HG02798 (cell line): ENCODE measurements around the gene GLI1.
"Not testable (repeated sequence)": the region's sequence is repeated elsewhere in the genome, so short reads cannot be mapped to it uniquely, and the experiment has no call there.

ENCODE experiments used
- ATAC-seq: cut with Tn5 transposase; IDR thresholded peaks from one replicate; pipeline ENCODE4 v1.9.1; 2021; ENCODE audit warnings: mild to moderate bottlenecking; ENCODE audit not compliant: unreplicated experiment, poor library complexity

The GLI1 gene

DNA sequence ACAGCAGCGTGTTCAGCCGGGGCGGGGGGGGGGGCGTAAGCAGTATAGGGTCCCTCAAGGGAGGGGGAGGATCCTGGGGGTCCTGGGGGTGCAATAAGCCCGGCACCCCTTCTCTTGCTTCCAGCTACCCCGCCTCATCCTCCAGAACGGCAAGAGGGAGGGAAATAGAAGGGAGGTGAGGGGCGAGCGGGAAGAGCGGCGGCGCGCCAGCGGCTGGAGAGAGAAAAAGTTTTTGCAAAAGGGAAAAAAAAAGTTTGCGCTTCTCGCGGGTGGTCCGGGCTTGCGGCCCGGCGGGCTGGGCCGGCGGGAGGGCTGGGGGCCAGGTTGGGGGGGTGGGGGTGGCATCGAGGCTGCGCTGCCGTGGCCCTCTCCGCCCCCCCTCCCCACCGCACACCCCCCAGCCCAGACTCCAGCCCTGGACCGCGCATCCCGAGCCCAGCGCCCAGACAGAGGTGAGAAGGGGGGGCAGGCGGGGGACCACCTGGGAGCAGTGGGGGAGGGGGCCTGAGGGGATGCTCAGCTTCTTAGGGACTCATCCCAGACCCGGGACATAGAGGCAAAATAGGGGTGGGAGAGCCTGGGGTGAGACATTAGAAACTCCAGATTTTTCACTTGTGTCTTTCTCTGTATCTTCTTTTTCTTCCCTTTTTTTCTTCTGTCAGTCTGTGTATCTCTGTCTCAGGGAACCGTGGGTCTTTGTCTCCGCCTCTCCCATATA is at the start of gene GLI1:
Gene GLI1 (plus strand): TSS at position 36 of the 718 bp plus-strand sequence. CDS start 3,907 bp downstream, outside the sequence.
- ATAC-seq = no peak

DNA sequence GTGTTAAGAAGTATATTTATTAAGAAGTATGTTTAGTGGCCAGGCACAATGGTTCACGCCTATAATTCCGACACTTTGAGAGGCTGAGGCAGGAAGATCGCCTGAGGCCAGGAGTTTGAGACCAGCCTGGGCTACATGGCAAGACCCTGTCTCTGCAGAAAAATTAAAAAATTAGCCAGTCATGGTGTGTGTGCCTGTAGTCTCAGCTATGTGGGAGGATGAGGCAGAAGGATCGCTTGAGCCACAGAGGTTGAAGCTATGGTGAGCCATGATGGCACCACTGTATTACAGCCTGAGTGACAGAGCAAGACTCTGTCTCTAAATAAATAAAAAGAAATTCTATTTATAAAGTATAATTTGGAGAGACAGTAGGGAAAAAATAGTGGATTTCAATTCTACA is 49.1 kb upstream of the GLI1 start:
- no peak for ATAC-seq

GRCh38 chr12:57414160-57414559 is 45.4 kb upstream of the GLI1 start:
- ATAC-seq = not testable (repeated sequence)

GRCh38 chr12:57415088-57415487 is 44.5 kb upstream of the GLI1 start:
- no peak for ATAC-seq

DNA sequence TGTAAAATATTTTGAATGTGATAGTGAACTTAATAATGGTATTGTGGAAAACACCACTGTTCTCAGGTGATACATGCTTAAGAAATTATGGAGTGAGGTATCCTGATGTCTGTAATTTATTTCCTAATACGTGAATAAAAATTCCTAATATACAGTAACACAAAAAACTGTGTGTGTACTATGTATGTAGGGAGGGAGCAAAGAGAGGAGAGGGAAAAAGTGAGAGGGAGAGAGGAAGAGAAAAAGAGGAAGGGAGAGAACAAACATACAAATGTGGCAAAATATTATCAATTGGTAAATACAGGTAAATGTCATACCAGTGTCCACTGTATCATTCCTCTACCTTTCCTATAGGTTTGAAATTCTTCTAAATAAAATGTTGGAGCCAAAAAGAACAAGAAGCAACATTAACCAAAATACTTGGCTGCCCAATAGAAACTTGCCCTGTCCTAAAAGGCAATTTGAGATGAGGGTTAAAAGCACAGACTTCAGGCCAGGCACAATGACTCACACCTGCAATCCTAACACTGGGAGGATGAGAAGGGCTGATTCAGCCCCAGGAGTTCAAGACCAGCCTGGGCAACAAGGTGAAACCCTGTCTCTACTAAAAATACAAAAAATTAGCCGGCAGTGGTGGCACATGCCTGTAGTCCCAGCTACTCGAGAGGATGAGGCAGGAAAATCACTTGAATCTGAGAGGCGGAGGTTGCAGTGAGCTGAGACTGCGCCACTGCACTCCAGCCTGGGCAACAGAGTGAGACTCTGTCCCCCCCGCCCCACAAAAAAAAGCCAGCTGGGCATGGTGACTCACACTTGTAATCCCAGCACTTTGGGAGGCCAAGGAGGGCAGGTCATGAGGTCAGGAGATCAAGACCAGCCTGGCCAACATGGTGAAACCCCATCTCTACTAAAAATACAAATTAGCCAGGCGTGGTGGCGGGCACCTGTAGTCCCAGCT is 43.3 kb upstream of the GLI1 start:
- no peak for ATAC-seq

GRCh38 chr12:57418255-57418654 is 41.3 kb upstream of the GLI1 start:
- ATAC-seq = no peak

GRCh38 chr12:57419495-57419894 is 40.1 kb upstream of the GLI1 start:
- ATAC-seq = no peak

DNA sequence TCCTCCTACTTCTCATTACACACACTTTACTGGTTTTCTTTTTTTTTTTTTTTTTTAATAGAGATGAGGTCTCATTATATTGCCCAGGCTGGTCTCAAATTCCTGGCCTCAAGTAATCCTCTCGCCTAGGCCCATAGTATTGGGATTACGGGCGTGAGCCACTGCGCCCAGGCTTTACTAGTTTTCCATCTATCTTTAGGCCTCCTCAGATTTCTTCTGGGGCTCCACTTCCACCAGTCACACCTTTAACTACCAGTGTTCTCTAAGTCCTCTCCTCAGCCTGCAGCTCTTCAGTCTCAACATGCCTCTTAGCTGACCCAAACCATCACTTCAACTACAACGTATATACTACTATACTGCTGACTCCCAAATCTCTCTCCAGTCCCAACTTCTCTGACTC is 39.1 kb upstream of the GLI1 start:
- no peak for ATAC-seq

- ATAC-seq = not testable (repeated sequence)
Observed at GRCh38 chr12:57426948-57427347, 32.6 kb upstream of the GLI1 start.

DNA sequence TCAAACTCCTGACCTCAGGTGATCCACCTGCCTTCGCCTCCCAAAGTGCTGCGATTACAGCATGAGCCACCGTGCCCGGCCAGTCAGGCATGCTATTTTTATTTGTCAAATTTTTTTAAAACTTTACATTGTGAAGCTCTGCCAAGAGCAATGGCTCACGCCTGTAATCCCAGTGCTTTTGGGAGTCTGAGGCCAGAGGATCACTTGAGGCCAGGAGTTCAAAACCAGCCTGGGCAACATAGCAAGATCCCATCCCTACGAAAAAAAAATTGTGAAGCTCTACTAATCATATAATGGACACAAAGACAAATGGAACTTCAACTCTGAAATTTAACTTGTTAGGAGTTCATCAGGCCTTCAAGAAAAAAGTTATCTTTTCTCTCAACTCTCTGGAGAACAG is 30.6 kb upstream of the GLI1 start:
- no peak for ATAC-seq

GRCh38 chr12:57429473-57430111 is 30.0 kb upstream of the GLI1 start:
- no peak for ATAC-seq

DNA sequence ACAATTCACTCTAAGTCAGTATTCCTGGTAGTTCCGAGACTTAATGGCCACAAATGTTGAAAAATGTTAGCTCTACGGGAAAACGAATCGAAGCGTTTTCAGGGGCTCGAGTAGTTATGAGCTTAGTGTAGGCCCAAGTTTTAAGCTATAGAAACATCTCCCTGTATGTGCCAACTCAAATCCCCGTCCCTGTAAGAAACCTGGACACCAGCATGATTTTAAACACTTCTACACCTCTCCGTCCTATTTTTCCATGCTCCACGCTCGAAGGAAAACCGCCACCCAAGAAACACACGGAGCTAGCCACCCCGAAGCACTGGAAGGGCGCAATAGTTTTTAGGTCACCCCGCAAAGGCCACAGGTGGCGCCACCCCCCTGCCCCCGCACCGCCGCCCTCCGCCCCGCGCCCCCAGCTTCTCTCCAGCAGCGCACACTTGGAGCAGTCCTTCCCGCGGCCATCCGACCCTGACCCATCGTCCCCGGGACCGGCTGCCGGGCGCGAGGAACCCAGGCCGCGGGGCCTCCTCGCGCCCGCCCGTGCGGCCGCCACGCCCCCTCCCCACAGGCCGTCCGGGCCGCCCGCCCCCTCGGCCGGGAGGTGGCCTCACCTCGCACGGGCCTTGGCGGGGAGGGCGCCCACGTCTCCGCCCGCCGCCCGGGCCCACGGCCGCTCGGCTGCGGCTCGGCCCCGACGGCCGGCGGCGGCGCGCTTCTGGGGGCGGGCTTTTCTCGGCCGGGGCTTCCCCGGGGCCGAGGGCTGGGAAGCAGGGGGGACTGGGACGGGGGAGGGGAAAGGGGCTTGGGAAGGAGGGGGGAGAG is 29.3 kb upstream of the GLI1 start:
- ATAC-seq = peak; percentile 63

GRCh38 chr12:57430931-57431566 is 28.5 kb upstream of the GLI1 start, which contains the start of gene R3HDM2:
TSS of gene R3HDM2 (minus strand) at chr12:57431043. CDS start at chr12:57310428, 120,615 bp downstream.
- peak; percentile 96 for ATAC-seq

DNA sequence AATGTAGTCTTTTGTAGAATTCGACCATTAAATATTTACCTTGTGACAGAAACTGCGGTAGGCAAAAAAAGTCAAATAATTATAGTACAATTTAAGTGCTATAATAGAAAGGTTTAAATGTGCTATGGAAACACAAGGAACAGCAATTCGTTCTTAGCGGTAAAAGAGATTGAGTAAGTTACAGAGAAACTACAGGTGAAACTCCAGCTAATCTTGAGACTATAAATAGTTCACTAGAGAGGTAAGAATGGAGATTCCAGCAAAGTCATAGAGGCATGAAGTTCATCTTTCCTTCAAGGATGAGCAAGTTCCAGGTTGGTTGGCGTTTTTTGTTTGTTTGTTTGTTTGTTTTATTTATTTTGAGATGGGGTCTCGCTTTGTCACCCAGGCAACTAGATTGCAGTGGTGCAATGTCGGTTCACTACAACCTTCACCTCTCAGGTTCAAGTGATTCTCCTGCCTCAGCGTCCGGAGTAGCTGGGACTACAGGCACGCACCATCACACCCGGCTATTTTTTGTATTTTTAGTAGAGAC is 27.9 kb upstream of the GLI1 start:
- ATAC-seq = no peak

DNA sequence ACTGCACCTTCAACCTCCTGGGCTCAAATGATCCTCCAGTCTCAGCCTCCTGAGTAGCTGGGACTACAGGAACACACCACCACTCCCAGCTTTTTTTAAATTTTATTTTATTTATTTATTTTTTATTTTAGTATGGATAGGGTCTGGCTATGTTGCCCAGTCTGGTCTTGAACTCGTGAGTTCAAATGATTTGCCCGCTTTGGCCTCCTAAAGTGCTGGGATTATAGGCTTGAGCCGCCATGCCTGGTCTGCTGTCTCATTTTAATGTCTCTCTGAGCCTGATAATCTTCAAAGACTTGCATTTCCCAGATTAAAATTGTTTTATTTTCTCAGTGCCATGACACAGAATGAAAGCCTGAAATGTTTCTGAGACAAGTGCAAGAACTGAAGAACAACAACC is 26.2 kb upstream of the GLI1 start:
- no peak for ATAC-seq

- no peak for ATAC-seq
Observed at GRCh38 chr12:57434517-57435223, 24.9 kb upstream of the GLI1 start, which contains the start of gene INHBC. TSS of gene INHBC (plus strand) at chr12:57434784. CDS start at chr12:57434887, 103 bp downstream.

DNA sequence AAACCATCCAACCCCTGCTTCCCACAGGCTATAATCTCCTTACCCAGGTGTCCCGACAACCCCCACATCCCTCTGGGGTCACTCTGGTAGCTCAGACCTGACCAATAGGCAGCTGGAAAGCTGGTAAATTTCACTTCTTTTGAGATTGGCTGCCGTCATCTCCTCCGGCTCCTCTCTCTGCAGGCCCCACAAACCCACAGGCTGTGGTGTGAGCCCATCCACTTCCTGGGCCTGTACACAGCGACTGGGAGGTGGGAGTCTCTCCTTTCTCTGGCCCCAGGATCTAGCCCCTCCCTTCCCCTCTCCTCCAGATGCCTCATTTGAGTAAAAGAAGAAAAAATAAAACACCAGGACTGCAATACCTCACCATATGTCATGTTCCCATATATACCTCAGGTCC is 24.3 kb upstream of the GLI1 start:
- no peak for ATAC-seq

DNA sequence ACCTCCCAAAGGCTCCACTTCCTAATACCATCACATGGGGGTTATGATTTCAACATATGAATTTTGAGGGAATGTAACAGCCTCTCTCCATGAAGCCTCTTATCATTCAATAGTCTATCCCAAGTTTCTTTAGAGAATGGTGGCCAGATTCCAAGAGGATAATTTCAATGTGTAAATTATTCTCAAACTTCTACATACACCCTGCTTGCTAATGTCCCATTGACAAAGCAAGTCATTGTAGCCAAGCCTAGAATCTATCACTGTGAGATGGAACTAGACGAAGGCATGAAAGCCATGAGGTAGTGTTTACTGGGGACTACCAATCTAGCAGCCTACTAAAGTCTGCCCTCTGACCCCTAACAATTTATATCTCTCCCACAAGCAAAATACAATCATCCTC is 21.2 kb upstream of the GLI1 start:
- no peak for ATAC-seq
